ENCODE measurements around the gene MEAF6. TPM values are rescaled to one million over a fixed set of nuclear protein-coding genes. Genes with fewer than 3 reads are reported as not detected.

The MEAF6 gene
- total RNA-seq, 1 donor from 2014 or later: 54.5 TPM

DNA sequence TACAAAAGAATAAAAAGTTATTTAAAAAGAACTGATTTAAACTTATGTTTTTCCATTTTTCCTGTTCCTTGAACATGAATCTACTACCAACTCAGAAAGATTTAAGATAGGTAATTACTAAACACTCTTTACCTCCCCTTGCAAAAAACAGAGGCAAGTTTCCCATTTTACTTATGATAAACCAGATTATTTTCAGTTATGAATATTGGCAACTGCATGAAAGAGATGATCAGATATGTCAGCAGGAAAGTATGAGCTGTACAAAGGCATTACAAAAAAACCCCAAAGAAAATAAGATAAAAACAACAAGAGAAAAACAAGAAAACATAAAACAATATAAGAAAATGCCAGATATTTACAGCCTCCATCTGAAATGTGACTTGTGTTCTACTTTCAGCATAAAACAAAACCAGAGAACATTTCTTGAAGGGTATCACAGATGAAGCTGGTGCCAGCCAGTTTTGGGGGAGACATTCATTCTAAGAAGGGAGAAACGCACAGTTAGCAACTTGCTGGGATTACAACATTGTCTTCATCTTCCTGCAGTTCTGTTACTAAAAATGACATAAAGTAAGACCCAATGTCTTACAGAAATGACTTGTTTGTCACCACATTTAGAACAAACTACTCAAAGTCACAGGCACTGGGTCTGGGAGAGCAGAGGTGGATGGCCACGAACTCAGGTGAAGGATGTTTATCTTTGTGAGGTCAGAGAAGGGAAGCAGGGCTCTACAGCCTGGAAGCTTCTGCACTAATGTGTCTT lies 21.0 kb downstream of the MEAF6 start:
- Histone ChIP-seq H3K4me1 (no peaks in the 10 kb centered on the region), H3K36me3 (peaks cover 0 to 46% of the 10 kb centered on the region in 2 donors), H3K27me3 (no peaks in the 10 kb centered on the region), H3K9me3 (no peaks in the 10 kb centered on the region), H3K27ac (no peak overlapping the region), H3K4me3 (no peak overlapping the region)
- intact Hi-C loops (cut with DNase I): no loop called here
- no peak for DNase-seq (ENCODE audit: extremely low spot score in 2 of 2)
- TF ChIP-seq POLR2A (IDR thresholded peaks at IDR 0.05) (no peak), POLR2AphosphoS5 (IDR thresholded peaks at IDR 0.05; ENCODE audit: insufficient read depth in 1 of 2, low read depth in 1 of 2) (no peak)
- TF ChIP-seq, protein P1, sequence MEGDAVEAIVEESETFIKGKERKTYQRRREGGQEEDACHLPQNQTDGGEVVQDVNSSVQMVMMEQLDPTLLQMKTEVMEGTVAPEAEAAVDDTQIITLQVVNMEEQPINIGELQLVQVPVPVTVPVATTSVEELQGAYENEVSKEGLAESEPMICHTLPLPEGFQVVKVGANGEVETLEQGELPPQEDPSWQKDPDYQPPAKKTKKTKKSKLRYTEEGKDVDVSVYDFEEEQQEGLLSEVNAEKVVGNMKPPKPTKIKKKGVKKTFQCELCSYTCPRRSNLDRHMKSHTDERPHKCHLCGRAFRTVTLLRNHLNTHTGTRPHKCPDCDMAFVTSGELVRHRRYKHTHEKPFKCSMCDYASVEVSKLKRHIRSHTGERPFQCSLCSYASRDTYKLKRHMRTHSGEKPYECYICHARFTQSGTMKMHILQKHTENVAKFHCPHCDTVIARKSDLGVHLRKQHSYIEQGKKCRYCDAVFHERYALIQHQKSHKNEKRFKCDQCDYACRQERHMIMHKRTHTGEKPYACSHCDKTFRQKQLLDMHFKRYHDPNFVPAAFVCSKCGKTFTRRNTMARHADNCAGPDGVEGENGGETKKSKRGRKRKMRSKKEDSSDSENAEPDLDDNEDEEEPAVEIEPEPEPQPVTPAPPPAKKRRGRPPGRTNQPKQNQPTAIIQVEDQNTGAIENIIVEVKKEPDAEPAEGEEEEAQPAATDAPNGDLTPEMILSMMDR (IDR thresholded peaks at IDR 0.05): no peak

DNA sequence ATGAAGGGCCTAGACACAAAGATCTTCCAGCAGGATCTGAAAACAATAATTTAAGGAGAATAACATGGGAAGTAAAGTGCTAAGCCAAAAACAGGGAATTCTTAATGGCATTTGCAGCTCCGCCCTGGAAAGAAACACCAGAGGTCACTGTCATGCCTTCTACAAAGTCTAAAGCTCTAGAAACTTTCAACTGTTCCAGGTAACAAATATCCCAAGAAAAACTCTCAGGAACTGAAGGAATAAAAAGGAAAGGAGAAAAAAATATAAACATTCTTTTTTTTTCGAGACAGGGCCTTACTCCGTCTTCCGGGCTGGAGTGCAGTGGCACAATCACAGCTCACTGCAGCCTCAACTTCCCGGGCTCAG lies 27.0 kb downstream of the MEAF6 start:
- no peak for DNase-seq (ENCODE audit: extremely low spot score in 2 of 2)
- Histone ChIP-seq H3K4me1 (peaks cover 39% of the 10 kb centered on the region), H3K27ac (peak overlapping the region; percentile 71), H3K27me3 (no peaks in the 10 kb centered on the region), H3K36me3 (peaks cover 0 to 48% of the 10 kb centered on the region in 2 donors), H3K4me3 (no peak overlapping the region), H3K9me3 (no peaks in the 10 kb centered on the region)
- TF ChIP-seq, protein P1 (IDR thresholded peaks at IDR 0.05): no peak
- TF ChIP-seq POLR2A (IDR thresholded peaks at IDR 0.05) (no peak), POLR2AphosphoS5 (IDR thresholded peaks at IDR 0.05; ENCODE audit: insufficient read depth in 1 of 2, low read depth in 1 of 2) (no peak)
- intact Hi-C loops (cut with DNase I): loop anchor here (5.0 to 10.0 kb wide), 2 partner anchors 35 to 197 kb away; no protein-coding TSS in a partner anchor

DNA sequence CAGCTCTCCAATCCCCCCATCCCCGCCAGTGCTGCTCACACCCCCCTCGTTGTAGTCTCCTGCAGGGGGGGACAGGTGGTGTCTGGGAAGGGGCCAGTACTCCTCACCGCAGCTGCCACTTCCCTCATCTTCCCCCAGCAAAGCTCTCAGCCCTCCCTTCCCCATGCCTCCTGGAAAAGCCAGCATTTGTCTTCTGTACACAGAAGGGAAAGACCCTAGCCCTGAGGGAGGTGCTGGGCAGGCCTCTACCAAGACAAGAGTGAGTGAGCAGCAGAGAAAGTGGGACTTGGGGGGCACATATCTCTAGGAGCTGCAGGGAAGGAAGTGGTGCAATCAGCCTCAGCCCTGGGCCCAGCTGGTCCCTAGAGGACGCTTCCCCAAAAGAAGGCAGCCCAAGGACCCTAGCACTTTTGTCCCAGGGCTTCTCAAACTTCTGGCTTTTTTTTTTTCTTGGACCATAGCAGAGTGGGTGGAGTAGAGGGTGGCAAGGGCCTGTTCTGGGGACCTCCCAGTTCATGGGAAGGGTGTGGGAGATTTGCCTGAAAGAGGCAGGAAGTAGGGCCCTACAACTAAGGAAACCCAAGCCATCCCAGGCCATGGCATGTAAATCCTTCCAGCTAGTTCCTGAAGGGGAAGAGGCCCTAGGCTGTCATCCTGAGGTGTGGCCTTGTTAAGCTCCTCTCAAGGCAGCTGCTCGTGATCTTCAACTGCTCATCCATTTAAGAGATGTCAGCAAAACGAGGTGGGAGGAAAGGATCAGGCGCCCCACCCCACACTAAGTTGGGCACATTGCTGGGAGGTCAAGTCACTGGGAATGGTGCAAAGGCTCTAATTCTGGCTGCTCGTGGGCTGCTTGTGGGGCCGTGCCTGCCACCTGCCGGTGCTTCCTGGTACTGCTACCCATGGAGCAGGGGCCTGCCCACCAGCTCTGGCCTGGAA lies 27.6 kb downstream of the MEAF6 start:
- peak in 1 of 2 donors; percentile 94 for DNase-seq (ENCODE audit: extremely low spot score in 2 of 2)
- Histone ChIP-seq H3K4me3 (no peak overlapping the region), H3K9me3 (no peaks in the 10 kb centered on the region), H3K27ac (peak overlapping the region; percentile 71), H3K4me1 (peaks cover 39% of the 10 kb centered on the region), H3K36me3 (peaks cover 1 to 48% of the 10 kb centered on the region in 2 donors), H3K27me3 (no peaks in the 10 kb centered on the region)
- no peak for TF ChIP-seq POLR2A (IDR thresholded peaks at IDR 0.05)
- TF ChIP-seq, protein P1 (IDR thresholded peaks at IDR 0.05): peak; percentile 98 to 99 (median 98)
- peak; percentile 34 to 45 for TF ChIP-seq POLR2AphosphoS5 (IDR thresholded peaks at IDR 0.05; ENCODE audit: insufficient read depth in 1 of 2, low read depth in 1 of 2)
- intact Hi-C loops (cut with DNase I): loop anchor here (5.0 to 10.0 kb wide), 2 partner anchors 35 to 198 kb away; no protein-coding TSS in a partner anchor

DNA sequence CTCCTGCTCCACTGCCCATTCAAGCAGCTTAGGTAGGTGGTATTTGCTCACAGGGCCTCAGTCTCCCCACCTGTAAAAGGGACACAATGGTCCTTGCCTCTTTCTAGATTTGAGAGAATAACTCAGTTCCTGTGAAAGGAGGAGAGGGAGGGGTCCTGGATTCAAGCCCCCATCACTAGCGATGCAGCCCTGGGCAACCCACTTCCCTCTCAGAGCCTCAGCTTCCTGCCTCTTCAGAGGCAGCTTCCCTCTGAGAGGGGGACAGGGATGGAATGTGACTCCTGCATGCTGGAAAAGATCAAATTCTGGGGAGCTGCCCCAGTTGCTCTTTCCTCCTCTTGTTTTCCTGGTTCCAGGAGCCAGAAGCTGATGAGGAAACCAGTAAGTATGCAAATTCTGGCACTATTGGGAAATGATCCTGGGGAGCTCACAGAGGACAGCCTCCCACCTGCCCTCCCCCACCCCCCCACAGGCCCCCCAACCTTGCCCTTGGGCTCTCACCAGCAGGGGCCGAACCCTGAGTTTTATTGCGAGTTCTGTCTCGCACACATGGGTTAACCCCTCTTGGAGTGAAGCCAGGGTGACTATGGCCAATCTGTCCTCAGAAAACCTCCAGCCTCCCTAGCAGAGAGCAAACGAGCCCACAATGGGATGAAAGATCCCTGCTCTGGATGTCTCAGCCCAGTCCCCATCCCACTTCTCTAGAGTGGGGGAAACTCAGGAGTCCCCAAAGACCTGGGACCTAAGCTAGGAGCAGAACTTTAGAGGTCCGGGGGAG lies 28.5 kb downstream of the MEAF6 start:
- H3K9me3 ChIP-seq: no peaks in the 10 kb centered on the region
- H3K27me3 ChIP-seq: no peaks in the 10 kb centered on the region
- H3K36me3 ChIP-seq: peaks cover 3 to 47% of the 10 kb centered on the region in 2 donors
- TF ChIP-seq POLR2AphosphoS5 (IDR thresholded peaks at IDR 0.05; ENCODE audit: insufficient read depth in 1 of 2, low read depth in 1 of 2): no peak
- TF ChIP-seq POLR2A (IDR thresholded peaks at IDR 0.05): no peak
- H3K4me1 ChIP-seq: peaks cover 39% of the 10 kb centered on the region
- DNase-seq (ENCODE audit: extremely low spot score in 2 of 2): peak in 1 of 2 donors; percentile 87
- no peak overlapping the region for H3K4me3 ChIP-seq
- intact Hi-C loops (cut with DNase I): loop anchor here (5.0 to 10.0 kb wide), 2 partner anchors 34 to 199 kb away; no protein-coding TSS in a partner anchor
- peak overlapping the region; percentile 71 for H3K27ac ChIP-seq

Measured in vagina (tissue), 2 donors.